HG02970 (cell line): ENCODE results near the gene MIP.
"Not testable (repeated sequence)": the region's sequence is repeated elsewhere in the genome, so short reads cannot be mapped to it uniquely, and the experiment has no call there.

Experiments
- ATAC-seq: cut with Tn5 transposase; IDR thresholded peaks from one replicate; pipeline ENCODE4 v1.9.1; 2021; ENCODE audit warnings: mild to moderate bottlenecking, moderate library complexity, moderate number of reproducible peaks; ENCODE audit not compliant: unreplicated experiment, low FRiP score

MIP gene

DNA sequence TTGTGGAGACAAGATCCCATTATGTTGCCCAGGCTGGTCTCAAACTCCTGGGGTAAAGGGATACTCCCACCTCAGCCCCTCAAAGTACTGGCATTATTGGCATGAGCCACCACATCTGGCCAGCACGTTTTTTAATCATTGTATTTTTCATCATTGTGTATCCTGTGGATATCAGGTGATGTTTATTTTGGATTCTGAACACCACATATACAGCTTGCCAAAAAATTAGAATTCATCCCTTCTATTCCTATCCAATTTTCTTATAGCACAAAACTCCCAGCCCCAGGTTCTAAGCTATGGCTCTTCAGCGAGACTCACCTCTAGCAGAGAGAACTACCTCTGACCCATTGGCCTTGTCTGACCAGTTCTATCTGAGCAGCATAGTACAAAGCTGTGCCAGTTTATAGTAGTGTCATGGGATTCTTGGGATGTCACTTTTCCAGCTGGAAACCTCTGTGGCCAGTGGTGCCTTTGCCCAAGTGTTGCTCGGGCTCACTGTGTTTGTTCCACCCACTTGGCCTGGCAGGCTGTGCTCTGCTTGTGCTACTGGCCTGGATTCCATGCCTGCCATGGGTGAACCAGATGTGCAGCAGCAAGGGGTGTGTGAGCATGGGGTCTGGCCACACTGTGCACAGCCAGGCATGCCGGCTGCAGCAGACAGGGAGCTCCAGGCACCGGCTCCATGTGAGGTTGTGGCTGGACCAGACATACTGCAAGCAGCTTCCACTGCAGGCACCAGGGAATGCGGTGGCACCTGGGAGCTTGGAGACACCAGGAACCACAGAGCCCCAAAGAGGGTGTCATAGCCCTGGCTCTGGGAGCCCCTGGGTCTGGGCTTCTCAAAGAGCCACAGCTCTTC lies 42.4 kb downstream of the MIP start:
- no peak for ATAC-seq

- no peak for ATAC-seq
These were observed 43.7 kb downstream of the MIP start for GRCh38 chr12:56410768-56411167.

DNA sequence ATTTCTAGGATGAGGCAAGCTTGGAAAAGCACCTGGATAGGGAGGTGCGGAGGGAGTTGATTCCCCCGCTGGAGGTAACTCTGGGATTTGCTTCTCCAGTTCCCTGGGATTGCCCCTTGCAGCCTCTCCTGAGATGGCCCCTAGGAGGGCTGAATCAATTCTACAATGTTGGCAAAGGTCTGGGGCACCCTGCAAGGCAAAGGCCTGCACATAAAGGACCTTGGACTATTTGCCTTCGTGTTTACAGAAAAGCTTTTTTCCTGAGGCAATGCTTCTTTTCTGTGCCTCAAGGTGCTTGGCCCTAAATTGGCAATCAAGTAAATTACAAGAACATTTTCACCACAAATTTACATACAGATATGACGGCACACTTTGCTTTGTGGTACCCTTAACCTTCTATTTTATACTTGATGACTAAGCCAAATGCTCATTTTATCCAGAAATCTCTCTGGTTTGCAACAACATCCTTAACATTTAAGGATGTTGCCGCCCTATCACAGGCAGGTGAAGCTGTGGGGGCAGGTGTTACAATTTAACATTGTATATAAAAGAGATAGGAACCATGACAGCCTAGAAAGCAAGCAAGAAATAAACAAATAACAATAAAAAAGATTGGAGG lies 45.5 kb downstream of the MIP start:
- ATAC-seq, result no peak

- ATAC-seq, result not testable (repeated sequence)
These were observed 50.2 kb downstream of the MIP start for GRCh38 chr12:56404227-56404626.

- not testable (repeated sequence) for ATAC-seq
These were observed 52.8 kb downstream of the MIP start for GRCh38 chr12:56401612-56402011.

DNA sequence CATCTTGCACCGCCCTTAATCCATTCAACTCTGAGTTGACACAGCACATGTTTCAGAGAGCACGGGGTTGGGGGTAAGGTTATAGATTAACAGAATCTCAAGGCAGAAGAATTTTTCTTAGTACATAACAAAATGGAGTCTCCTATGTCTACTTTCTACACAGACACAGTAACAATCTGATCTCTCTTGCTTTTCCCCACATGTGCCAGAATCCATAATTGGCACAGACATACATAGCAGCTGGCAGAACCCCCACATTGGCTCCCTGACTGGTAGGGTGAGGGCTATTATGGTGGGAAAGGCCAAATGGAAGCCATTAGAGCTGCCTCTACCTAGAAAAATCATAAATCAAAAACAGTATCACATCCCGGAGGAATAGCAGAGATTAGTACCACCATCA lies 53.3 kb downstream of the MIP start:
- ATAC-seq, result not testable (repeated sequence)
